Uterus (tissue), 4 donors: Measurements from ENCODE around the gene ANO6. TPM values are rescaled to one million over a fixed set of nuclear protein-coding genes. Genes with fewer than 3 reads are reported as not detected.

Experiments used
- DNase-seq, 2 donors: peaks; one replicate each; pipeline ENCODE4 v3.0.0-alpha.2; 2019 to 2020
- H3K27ac ChIP-seq, 2 donors: fragments of 200-600 bp; sonication (generic); 1 replicate in 1 of 2; 2 replicates in 1 of 2; pipeline ENCODE4 v1.5.1; 2016 to 2018
- H3K27me3 ChIP-seq, 2 donors: fragments of 200-600 bp; sonication (generic); one replicate each; pipeline ENCODE4 v1.5.1; 2018 to 2019; ENCODE audit warnings: control low read depth in 1 of 2
- H3K36me3 ChIP-seq, 2 donors: fragments of 200-600 bp; sonication (generic); one replicate each; pipeline ENCODE4 v1.5.1; 2019; ENCODE audit warnings: control low read depth in 1 of 2
- H3K4me1 ChIP-seq, 2 donors: fragments of 200-600 bp; sonication (generic); one replicate each; pipeline ENCODE4 v1.5.1; 2018 to 2019; ENCODE audit warnings: control low read depth in 1 of 2
- H3K4me3 ChIP-seq, 2 donors: fragments of 200-600 bp; sonication (generic); 1 replicate in 1 of 2; 2 replicates in 1 of 2; pipeline ENCODE4 v1.5.1; 2018 to 2019; ENCODE audit warnings: mild to moderate bottlenecking in 1 of 2
- H3K9me3 ChIP-seq, 2 donors: fragments of 200-600 bp; sonication (generic); one replicate each; pipeline ENCODE4 v1.5.1; 2019; ENCODE audit warnings: control low read depth in 1 of 2
- POLR2A ChIP-seq, 2 donors: fragments of 450-650 bp; IDR thresholded peaks; one replicate each; pipeline ENCODE4 v1.6.1; 2016; ENCODE audit warnings: antibody characterized with exemption in 2 of 2, mild to moderate bottlenecking in 1 of 2, moderate library complexity in 1 of 2
- intact Hi-C: fragments of 100-400 bp; cut with DNase I; formaldehyde crosslinking; loops from one replicate; pipeline ENCODE4 v1.15.1; 2023; ENCODE audit warnings: low total_unique reads
- total RNA-seq, 4 donors: library from RNA; depleted of rRNA in 3 of 4; stranded (reverse); fragments of >200 nt in 3 of 4; gene quantifications; one replicate each; pipeline versions ENCODE4 v1.1.0 to v1.2.4, GENCODE V29; 2014 to 2023
- TF ChIP-seq, protein P1 (sequence below), 4 experiments: fragments of 200-600 bp in 2 of 4; fragments of 450-650 bp in 2 of 4; sonication (generic) in 2 of 4; IDR thresholded peaks; one replicate each; pipeline ENCODE4 v1.5.1; 2016 to 2019; ENCODE audit warnings: antibody characterized with exemption in 4 of 4, mild to moderate bottlenecking in 2 of 4, moderate library complexity in 1 of 4
- donor health status: DM: yes; HTN: yes; CAD: no.

The ANO6 gene
- total RNA-seq, 4 donors from 2014 or later = 53.8 to 125 (median 75.9) TPM

DNA sequence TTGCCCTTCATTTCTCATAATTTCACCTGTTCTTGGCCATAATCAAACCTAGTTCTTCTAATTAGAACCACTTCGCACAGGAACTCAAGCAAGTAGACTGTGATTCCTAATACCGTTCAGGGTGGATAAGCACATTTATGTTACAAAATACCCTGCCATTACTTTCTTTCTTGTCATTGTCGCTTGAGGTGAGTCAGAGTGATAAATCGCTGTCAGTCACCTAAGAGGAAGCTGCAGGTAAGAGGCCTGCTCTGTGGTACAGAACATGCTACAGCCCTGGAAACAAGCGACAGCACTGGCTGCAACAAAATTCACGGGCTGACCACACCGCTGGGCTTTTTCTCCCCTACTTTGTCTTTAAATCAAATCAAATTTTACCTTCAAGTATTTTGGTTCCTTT, 218.2 kb downstream of the ANO6 start:
- H3K4me3 ChIP-seq = no peak overlapping the region
- H3K27me3 ChIP-seq = no peaks in the 10 kb centered on the region
- H3K36me3 ChIP-seq = no peaks in the 10 kb centered on the region
- H3K27ac ChIP-seq = no peak overlapping the region
- no peaks in the 10 kb centered on the region for H3K9me3 ChIP-seq
- TF ChIP-seq, protein P1, sequence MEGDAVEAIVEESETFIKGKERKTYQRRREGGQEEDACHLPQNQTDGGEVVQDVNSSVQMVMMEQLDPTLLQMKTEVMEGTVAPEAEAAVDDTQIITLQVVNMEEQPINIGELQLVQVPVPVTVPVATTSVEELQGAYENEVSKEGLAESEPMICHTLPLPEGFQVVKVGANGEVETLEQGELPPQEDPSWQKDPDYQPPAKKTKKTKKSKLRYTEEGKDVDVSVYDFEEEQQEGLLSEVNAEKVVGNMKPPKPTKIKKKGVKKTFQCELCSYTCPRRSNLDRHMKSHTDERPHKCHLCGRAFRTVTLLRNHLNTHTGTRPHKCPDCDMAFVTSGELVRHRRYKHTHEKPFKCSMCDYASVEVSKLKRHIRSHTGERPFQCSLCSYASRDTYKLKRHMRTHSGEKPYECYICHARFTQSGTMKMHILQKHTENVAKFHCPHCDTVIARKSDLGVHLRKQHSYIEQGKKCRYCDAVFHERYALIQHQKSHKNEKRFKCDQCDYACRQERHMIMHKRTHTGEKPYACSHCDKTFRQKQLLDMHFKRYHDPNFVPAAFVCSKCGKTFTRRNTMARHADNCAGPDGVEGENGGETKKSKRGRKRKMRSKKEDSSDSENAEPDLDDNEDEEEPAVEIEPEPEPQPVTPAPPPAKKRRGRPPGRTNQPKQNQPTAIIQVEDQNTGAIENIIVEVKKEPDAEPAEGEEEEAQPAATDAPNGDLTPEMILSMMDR (IDR thresholded peaks at IDR 0.05) = no peak
- no peak for TF ChIP-seq POLR2A (IDR thresholded peaks at IDR 0.05)
- no peaks in the 10 kb centered on the region for H3K4me1 ChIP-seq
- no peak for DNase-seq
- intact Hi-C loops = no loop called here

DNA sequence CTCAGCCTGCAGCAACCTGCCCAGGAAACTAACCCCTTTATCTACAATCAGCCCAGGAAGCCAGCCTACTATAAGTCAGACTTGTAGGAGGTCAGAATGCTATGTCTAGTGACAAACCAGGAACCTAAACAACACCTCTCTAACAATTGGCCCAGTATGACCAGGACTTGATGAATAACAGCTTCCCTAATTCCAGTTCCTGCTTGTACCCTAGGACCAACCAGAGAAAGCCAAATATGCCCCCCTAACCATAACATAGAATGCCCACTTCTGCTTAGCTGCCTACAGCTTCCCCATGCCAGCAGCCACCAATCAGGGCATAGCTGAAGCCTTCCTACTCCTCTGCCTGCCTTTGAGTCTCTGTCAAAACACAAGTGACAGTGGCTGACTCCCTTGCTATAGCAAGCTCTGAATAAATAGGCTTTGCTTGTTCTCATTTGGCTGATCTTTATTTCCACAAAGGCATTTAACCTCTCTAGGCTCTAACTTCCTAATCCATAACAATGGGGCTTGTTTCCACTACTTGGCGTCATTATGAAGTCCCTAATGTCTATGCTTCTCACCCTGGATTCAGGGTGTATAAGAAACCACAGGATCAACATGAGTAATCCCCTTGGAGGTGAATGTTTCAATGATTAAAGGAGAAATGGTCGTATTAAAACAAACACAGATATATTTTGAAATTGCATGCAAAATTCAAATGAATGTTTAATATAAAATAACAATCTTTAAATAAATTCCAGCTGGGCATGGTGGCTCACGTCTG, 220.2 kb downstream of the ANO6 start:
- no peaks in the 10 kb centered on the region for H3K9me3 ChIP-seq
- H3K4me3 ChIP-seq = no peak overlapping the region
- intact Hi-C loops = no loop called here
- H3K36me3 ChIP-seq = no peaks in the 10 kb centered on the region
- no peak for DNase-seq
- TF ChIP-seq, protein P1 (IDR thresholded peaks at IDR 0.05) = no peak
- no peak for TF ChIP-seq POLR2A (IDR thresholded peaks at IDR 0.05)
- H3K4me1 ChIP-seq = no peaks in the 10 kb centered on the region
- H3K27ac ChIP-seq = no peak overlapping the region
- H3K27me3 ChIP-seq = no peaks in the 10 kb centered on the region

DNA sequence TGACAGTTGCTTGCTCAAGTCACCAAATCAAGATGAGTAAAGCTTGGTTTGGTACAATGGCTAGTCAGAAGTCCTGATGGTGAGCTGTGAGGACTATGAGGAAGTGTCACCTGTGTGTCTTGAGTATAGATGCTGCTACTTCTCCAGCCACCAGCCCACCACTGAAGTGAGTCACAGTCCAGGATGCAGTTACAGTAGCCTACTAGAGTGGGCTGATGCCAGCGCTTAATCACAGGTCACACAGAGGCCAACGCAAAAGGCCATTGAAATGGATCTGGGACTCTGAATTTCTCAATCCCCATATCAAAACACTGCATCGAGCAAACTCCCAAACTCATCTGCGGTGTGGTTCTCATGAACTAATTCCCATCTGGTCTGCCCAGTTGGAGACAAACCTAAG, 223.1 kb downstream of the ANO6 start:
- Histone ChIP-seq H3K36me3 (no peaks in the 10 kb centered on the region), H3K9me3 (no peaks in the 10 kb centered on the region), H3K27ac (no peak overlapping the region), H3K27me3 (no peaks in the 10 kb centered on the region), H3K4me3 (no peak overlapping the region), H3K4me1 (no peaks in the 10 kb centered on the region)
- no peak for DNase-seq
- intact Hi-C loops = no loop called here
- no peak for TF ChIP-seq POLR2A (IDR thresholded peaks at IDR 0.05)
- TF ChIP-seq, protein P1 (IDR thresholded peaks at IDR 0.05) = no peak

DNA sequence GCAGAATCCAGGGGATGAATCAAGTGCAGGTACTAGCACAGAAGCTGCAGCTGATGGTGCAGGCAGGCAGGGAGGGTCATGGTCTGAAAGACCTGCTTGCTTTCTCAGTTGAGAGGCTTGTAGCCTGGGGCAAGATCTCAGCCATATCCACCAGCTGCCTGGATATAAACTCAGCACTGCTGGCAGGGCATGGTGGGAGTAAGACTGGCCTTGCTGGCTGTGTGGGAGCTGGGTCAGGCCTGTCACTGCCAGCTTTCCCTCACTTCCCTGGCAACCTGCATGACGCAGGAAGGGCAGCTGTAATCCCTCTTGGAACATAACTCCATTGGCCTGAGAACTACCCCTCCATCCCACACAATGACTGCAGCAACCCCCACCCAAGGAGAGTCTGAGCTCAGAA, 230.1 kb downstream of the ANO6 start:
- TF ChIP-seq POLR2A (IDR thresholded peaks at IDR 0.05) = no peak
- TF ChIP-seq, protein P1 (IDR thresholded peaks at IDR 0.05) = no peak
- H3K27ac ChIP-seq = no peak overlapping the region
- no peaks in the 10 kb centered on the region for H3K27me3 ChIP-seq
- intact Hi-C loops = no loop called here
- no peak overlapping the region for H3K4me3 ChIP-seq
- no peaks in the 10 kb centered on the region for H3K4me1 ChIP-seq
- H3K36me3 ChIP-seq = no peaks in the 10 kb centered on the region
- DNase-seq = no peak
- H3K9me3 ChIP-seq = no peaks in the 10 kb centered on the region

DNA sequence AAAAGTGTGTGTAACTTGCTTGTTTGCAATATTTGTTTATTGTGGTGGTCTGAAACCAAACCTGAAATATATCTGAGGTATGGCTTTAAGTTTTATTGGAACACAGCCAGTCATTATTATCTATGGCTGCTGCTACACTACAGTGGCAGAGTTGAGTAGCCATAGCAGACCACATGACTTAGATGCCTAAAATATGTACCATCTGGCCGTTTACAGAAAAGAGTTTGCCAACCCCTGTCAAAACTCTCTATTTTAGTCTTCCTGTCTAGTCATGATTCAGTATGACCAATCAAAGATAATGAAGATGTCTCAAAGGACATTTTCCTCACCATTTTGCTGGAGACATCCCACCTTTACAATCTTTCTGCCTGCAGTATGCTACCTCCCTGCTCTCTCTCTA, 242.3 kb downstream of the ANO6 start:
- intact Hi-C loops = no loop called here
- TF ChIP-seq, protein P1 (IDR thresholded peaks at IDR 0.05) = no peak
- DNase-seq = no peak
- Histone ChIP-seq H3K36me3 (no peaks in the 10 kb centered on the region), H3K4me1 (no peaks in the 10 kb centered on the region), H3K4me3 (no peak overlapping the region), H3K9me3 (no peaks in the 10 kb centered on the region), H3K27me3 (no peaks in the 10 kb centered on the region), H3K27ac (no peak overlapping the region)
